Keratinocyte (primary cell): Measurements from ENCODE around the gene ZNF577. TPM values are rescaled to one million over a fixed set of nuclear protein-coding genes. Genes with fewer than 3 reads are reported as not detected.

Experiments
- DNase-seq: peaks from one replicate; pipeline ENCODE4 v3.0.0-alpha.2; 2011; ENCODE audit warnings: low read depth, missing footprints, low spot score
- FAIRE-seq: peaks from 2 replicates; lab custom pipeline; 2011; peaks lifted over from hg19 to GRCh38; lab: Jason Lieb, UNC
- H2AFZ ChIP-seq: 2 replicates; pipeline ENCODE4 v1.6.0; 2012; ENCODE audit warnings: low read length, control low read depth, inconsistent platforms; ENCODE audit not compliant: control insufficient read depth
- H3K27ac ChIP-seq: 2 replicates; pipeline ENCODE4 v1.5.1; 2011; ENCODE audit warnings: low read length; ENCODE audit not compliant: control insufficient read depth, insufficient read depth
- H3K27me3 ChIP-seq: 3 replicates; pipeline ENCODE4 v1.6.0; 2011; ENCODE audit warnings: low read length; ENCODE audit not compliant: control insufficient read depth, insufficient read depth; ENCODE audit errors: extremely low read depth
- H3K36me3 ChIP-seq, 2 experiments: 2 replicates in 1 of 2; 3 replicates in 1 of 2; pipeline ENCODE4 v1.5.1; 2011; ENCODE audit warnings: low read length in 2 of 2, mild to moderate bottlenecking in 1 of 2; ENCODE audit not compliant: control insufficient read depth in 2 of 2, insufficient read depth in 2 of 2; ENCODE audit errors: extremely low read depth in 1 of 2
- H3K4me1 ChIP-seq: 3 replicates; pipeline ENCODE4 v1.5.1; 2011; ENCODE audit warnings: low read length; ENCODE audit not compliant: control insufficient read depth, insufficient read depth; ENCODE audit errors: extremely low read depth
- H3K4me2 ChIP-seq: 3 replicates; pipeline ENCODE4 v1.6.0; 2011; ENCODE audit warnings: low read depth, low read length; ENCODE audit not compliant: control insufficient read depth, insufficient read depth; ENCODE audit errors: extremely low read depth
- H3K4me3 ChIP-seq, 3 experiments: fragments of 200-600 bp in 1 of 3; sonication (generic) in 1 of 3; 2 replicates in 2 of 3; 3 replicates in 1 of 3; pipeline ENCODE4 v1.5.1; 2011 to 2016; ENCODE audit warnings: low read length in 3 of 3, mild to moderate bottlenecking in 3 of 3, control low read depth in 2 of 3, inconsistent platforms in 1 of 3, low read depth in 1 of 3, mixed read lengths in 1 of 3, mixed run types in 1 of 3, moderate library complexity in 1 of 3; ENCODE audit not compliant: control insufficient read depth in 2 of 3, insufficient read depth in 2 of 3; ENCODE audit errors: extremely low read depth in 1 of 3
- H3K79me2 ChIP-seq: 2 replicates; pipeline ENCODE4 v1.6.0; 2012; ENCODE audit warnings: low read length; ENCODE audit not compliant: control insufficient read depth, insufficient read depth
- H3K9ac ChIP-seq: 3 replicates; pipeline ENCODE4 v1.6.0; 2011; ENCODE audit warnings: low read length; ENCODE audit not compliant: control insufficient read depth, insufficient read depth; ENCODE audit errors: extremely low read depth
- H3K9me1 ChIP-seq: 3 replicates; pipeline ENCODE4 v1.6.0; 2011; ENCODE audit warnings: low read length; ENCODE audit not compliant: control insufficient read depth, insufficient read depth; ENCODE audit errors: extremely low read depth
- H3K9me3 ChIP-seq: 2 replicates; pipeline ENCODE4 v1.5.1; 2012; ENCODE audit warnings: low read depth, low read length; ENCODE audit not compliant: control insufficient read depth
- H4K20me1 ChIP-seq: 3 replicates; pipeline ENCODE4 v1.6.0; 2011; ENCODE audit warnings: low read length; ENCODE audit not compliant: control insufficient read depth, insufficient read depth; ENCODE audit errors: extremely low read depth
- EZH2 ChIP-seq: IDR thresholded peaks from one replicate; pipeline ENCODE4 v1.6.1; 2012; ENCODE audit warnings: inconsistent platforms, mild to moderate bottlenecking, low read length, moderate library complexity
- dilution Hi-C: fragments of 300-500 bp; cut with MboI; formaldehyde crosslinking; loops from one replicate; pipeline ENCODE4 v1.7.0; 2020; ENCODE audit warnings: low sequenced_read_pairs; ENCODE audit not compliant: extremely low pct_ligation_motif_present
- polyA plus RNA-seq, 5 experiments: library from polyadenylated mRNA; depleted of rRNA in 3 of 5; stranded (reverse) in 3 of 5; stranded (forward) in 1 of 5; unstranded in 1 of 5; fragments of >200 nt; gene quantifications; 1 replicate in 1 of 5; 2 replicates in 3 of 5; 3 replicates in 1 of 5; pipeline versions ENCODE4 v1.2.1 to v1.2.3, GENCODE V29; 2011 to 2012; ENCODE audit warnings: missing spikeins in 2 of 5, low read depth in 1 of 5, low replicate concordance in 1 of 5
- TF ChIP-seq, protein P1 (sequence below), 3 experiments: IDR thresholded peaks in 1 of 3; conservative IDR thresholded peaks in 1 of 3; optimal IDR thresholded peaks in 1 of 3; 2 replicates in 2 of 3; 3 replicates in 1 of 3; pipeline versions ENCODE3 to v1.5.1; 2011; ENCODE audit warnings: low read length in 3 of 3, mild to moderate bottlenecking in 3 of 3, moderate library complexity in 2 of 3, control low read depth in 1 of 3, inconsistent platforms in 1 of 3; ENCODE audit not compliant: insufficient read depth in 2 of 3; ENCODE audit errors: extremely low read depth in 1 of 3

The ZNF577 gene
- polyA plus RNA-seq, 1 donor (not counting 4 experiments of a cell fraction or from before 2014, with no cell fraction given) = 10.4 TPM

DNA sequence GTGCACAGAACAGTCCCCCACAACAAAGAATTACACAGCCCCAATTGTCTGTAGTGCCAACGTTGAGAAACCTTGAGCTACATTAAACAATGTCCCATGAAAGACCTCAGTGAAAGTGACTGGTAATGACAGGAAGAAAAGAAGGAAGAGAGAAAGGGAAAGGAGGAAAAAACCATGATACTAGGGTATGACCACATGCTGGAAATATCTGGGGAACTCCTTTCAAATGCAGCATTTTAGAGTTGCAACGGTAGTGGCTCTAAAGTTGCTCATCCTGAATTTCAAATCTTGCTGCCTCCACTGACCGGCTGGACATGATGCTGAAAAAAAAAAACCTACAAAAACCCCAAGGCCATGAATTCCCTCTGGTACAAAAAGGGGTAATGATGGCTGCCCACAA is 66.3 kb downstream of the ZNF577 start:
- no peak overlapping the region for H2AFZ ChIP-seq
- H3K4me2 ChIP-seq = no peak overlapping the region
- H3K9me1 ChIP-seq = no peaks in the 10 kb centered on the region
- no peaks in the 10 kb centered on the region for H3K36me3 ChIP-seq
- no peaks in the 10 kb centered on the region for H3K4me1 ChIP-seq
- no peak for DNase-seq
- no peak for FAIRE-seq
- no peaks in the 10 kb centered on the region for H4K20me1 ChIP-seq
- TF ChIP-seq, protein P1, sequence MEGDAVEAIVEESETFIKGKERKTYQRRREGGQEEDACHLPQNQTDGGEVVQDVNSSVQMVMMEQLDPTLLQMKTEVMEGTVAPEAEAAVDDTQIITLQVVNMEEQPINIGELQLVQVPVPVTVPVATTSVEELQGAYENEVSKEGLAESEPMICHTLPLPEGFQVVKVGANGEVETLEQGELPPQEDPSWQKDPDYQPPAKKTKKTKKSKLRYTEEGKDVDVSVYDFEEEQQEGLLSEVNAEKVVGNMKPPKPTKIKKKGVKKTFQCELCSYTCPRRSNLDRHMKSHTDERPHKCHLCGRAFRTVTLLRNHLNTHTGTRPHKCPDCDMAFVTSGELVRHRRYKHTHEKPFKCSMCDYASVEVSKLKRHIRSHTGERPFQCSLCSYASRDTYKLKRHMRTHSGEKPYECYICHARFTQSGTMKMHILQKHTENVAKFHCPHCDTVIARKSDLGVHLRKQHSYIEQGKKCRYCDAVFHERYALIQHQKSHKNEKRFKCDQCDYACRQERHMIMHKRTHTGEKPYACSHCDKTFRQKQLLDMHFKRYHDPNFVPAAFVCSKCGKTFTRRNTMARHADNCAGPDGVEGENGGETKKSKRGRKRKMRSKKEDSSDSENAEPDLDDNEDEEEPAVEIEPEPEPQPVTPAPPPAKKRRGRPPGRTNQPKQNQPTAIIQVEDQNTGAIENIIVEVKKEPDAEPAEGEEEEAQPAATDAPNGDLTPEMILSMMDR (optimal IDR thresholded peaks at IDR 0.05 in 1 of 3, IDR thresholded peaks at IDR 0.05 in 1 of 3, conservative IDR thresholded peaks at IDR 0.05 in 1 of 3; ENCODE audit: extremely low read depth in 1 of 3, insufficient read depth in 2 of 3, low read length in 3 of 3) = no peak
- TF ChIP-seq EZH2 = no peak
- H3K27ac ChIP-seq = no peak overlapping the region
- no peaks in the 10 kb centered on the region for H3K27me3 ChIP-seq
- no peaks in the 10 kb centered on the region for H3K79me2 ChIP-seq
- no peak overlapping the region for H3K4me3 ChIP-seq
- no peak overlapping the region for H3K9ac ChIP-seq
- dilution Hi-C loops = no loop called here
- no peaks in the 10 kb centered on the region for H3K9me3 ChIP-seq

Other genes with a start within 250 kb of the ZNF577 start
- not detected in 3 replicates for gene SIGLEC14, start 241.1 kb downstream of the ZNF577 start, polyA plus RNA-seq
- gene SPACA6, start 194.6 kb downstream of the ZNF577 start, polyA plus RNA-seq = 3.9 to 9.4 TPM (median 4.3 TPM) in 3 replicates
- gene HAS1, start 164.0 kb downstream of the ZNF577 start, polyA plus RNA-seq = 0.33 to 5.0 TPM (median 0.56 TPM) in 3 replicates
- 2.4 to 7.7 TPM (median 3.0 TPM) in 3 replicates for gene FPR1, start 136.1 kb downstream of the ZNF577 start, polyA plus RNA-seq
- gene FPR2, start 126.8 kb downstream of the ZNF577 start, polyA plus RNA-seq = 0.03 to 0.06 TPM (median 0.05 TPM) in 3 replicates
- gene FPR3, start 92.8 kb downstream of the ZNF577 start, polyA plus RNA-seq = not detected in 3 replicates
- 5.4 to 6.5 TPM (median 6.0 TPM) in 3 replicates for gene ZNF649, start 17.1 kb upstream of the ZNF577 start, polyA plus RNA-seq
- 3.9 to 6.6 TPM (median 4.9 TPM) in 3 replicates for gene ZNF613, start 39.5 kb upstream of the ZNF577 start, polyA plus RNA-seq
- gene ZNF350, start 98.9 kb upstream of the ZNF577 start, polyA plus RNA-seq = 3.8 to 7.7 TPM (median 6.0 TPM) in 3 replicates
- gene ZNF615, start 120.3 kb upstream of the ZNF577 start, polyA plus RNA-seq = 3.6 to 3.9 TPM (median 3.7 TPM) in 3 replicates
- gene ZNF614, start 140.4 kb upstream of the ZNF577 start, polyA plus RNA-seq = 5.9 to 6.2 TPM (median 6.1 TPM) in 3 replicates
- gene ZNF432, start 160.9 kb upstream of the ZNF577 start, polyA plus RNA-seq = 4.5 to 15.9 TPM (median 14.8 TPM) in 3 replicates
- gene ZNF841, start 207.8 kb upstream of the ZNF577 start, polyA plus RNA-seq = 8.3 to 17.8 TPM (median 14.6 TPM) in 3 replicates